HG03045 (cell line): ENCODE measurements around the gene LMOD3.

Experiments
- ATAC-seq: cut with Tn5 transposase; IDR thresholded peaks from one replicate; pipeline ENCODE4 v1.9.1; 2021; ENCODE audit warnings: mild to moderate bottlenecking, moderate library complexity; ENCODE audit not compliant: unreplicated experiment

LMOD3 gene

DNA sequence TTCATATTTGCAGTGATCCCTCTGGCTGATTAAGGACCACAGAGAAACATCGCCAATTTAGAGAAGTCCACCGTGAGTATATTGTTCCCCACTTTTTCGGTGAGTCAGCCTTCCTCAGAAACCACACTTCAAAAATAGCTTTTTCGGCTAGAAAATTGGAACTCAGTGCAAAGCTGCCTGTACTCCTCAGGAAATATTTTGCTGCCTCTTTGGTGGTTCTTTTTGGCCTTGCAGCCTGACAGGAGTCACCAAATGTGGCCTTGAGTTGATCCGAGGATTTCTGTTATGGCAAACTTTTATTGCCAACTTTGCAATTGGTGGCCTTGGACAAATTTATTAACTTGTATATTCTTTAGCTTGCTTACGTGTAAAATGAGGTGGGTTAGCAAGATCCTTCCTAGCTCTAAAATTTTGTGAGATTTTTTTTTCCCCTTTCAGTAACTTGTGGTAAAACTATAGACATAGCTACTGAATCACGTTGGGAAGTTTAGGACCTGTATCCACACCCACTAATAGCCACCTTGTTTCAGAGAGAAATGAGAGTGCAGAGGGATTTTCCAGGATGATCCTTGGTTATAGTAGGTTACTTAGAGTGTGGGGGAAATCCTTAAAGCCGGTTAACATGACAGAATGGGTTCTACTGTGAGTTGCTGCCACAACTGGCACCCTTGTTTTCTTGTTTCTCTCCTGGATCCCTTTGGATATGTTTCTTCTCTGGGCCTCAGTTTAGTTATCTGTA, 27.8 kb downstream of the LMOD3 start:
- peak; percentile 25 for ATAC-seq

DNA sequence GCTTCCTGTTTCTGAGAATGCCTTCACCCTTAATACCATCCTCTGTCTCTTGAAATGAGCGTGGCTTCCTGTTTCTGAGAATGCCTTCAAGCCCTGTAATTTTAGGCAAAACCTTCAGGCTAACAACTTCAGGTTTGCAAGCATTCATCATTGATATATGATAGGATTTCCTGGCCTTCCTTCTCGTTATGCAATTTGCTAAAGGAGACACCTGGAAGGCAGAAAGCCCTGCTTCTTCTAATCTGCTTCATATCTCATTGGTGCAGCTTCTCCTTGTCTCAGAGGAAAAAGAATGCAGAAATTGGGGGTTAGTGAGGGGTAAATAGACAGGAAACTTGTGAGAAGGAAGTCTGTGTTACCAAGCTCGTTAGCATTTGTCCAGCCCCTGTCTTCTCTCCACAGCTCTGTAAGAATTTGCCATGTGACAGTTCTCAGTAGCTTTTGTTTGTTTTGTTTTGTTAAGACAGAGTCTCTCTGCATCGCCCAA, 30.3 kb downstream of the LMOD3 start:
- ATAC-seq: peak; percentile 54

- ATAC-seq: no peak
These were observed 30.9 kb downstream of the LMOD3 start for GRCh38 chr3:69091389-69092029.

DNA sequence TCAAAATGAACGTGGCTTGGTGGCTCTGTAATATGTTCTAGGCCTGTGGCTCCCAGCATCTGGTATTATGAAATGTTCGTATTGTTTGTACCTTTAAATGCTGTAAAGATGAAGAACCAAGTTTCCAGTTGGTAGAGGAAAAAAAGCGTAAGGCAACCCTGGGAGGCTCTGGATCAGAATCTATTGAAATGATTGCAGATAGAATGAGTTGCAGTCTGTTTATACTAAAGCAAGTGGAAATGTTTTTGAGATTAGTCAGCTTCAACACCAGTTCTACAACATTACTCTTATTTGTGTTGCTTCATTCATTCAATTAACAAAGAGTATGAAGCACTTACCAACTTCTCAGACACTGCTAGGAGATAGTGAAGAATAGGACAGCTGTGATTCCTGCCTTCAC, 32.4 kb downstream of the LMOD3 start:
- ATAC-seq: no peak

DNA sequence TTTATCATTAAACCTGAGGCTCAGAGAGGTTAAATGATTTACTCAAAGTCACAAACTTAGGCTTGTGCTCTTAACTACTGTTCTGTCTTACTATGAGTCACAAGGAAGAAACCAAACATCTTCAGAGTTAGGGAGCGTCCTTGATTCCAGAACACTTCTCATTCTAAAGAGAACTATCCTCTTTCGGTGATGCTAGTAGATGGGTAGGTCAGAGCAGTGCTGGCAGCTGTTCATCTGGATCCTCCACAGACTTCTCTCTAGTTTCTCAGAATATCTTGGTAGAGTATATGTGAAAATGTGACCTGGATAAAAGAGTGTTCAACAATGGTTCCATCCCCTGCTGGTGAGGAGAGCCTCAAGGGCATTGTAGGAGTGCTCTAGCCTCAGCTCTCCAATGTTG, 34.3 kb downstream of the LMOD3 start:
- no peak for ATAC-seq

DNA sequence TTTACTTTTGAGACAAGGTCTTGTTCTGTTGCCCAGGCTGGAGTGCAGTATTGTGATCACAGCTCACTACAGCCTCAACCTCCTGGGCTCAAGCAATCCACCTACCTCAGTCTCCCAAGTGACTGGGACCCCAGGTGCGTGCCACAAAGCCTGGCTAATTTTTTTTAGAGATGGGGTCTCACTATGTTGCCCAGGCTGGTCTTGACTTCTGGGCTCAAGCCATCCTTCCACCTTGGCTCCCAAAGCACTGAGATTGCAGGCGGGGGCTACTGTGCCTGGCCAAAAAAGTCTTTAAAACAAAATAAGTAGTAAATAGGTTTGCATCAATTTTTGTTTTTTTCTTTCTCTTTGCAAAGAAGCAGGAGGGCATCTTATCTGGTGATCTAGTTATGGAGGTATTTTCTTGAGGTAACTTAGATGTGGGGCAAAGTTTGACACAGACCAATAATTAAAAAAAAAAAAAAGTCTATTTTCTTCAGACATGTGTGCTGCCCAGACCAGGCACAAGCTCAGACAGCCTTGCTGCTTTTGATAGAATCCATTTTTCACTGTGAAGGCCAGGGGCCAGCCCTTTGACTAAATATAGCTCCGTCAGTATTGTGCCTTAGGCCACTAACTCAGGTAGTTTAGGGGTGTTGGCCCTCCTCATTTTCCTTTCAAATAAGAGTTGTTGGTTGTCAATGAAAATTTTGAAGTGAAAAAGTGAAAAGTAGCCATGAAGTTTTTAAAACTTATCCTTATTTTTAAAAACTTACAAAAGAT, 35.2 kb downstream of the LMOD3 start:
- no peak for ATAC-seq

- no peak for ATAC-seq
These were observed 36.3 kb downstream of the LMOD3 start for GRCh38 chr3:69085833-69086722.

- peak; percentile 1 for ATAC-seq
These were observed 37.1 kb downstream of the LMOD3 start for GRCh38 chr3:69085168-69085832.

DNA sequence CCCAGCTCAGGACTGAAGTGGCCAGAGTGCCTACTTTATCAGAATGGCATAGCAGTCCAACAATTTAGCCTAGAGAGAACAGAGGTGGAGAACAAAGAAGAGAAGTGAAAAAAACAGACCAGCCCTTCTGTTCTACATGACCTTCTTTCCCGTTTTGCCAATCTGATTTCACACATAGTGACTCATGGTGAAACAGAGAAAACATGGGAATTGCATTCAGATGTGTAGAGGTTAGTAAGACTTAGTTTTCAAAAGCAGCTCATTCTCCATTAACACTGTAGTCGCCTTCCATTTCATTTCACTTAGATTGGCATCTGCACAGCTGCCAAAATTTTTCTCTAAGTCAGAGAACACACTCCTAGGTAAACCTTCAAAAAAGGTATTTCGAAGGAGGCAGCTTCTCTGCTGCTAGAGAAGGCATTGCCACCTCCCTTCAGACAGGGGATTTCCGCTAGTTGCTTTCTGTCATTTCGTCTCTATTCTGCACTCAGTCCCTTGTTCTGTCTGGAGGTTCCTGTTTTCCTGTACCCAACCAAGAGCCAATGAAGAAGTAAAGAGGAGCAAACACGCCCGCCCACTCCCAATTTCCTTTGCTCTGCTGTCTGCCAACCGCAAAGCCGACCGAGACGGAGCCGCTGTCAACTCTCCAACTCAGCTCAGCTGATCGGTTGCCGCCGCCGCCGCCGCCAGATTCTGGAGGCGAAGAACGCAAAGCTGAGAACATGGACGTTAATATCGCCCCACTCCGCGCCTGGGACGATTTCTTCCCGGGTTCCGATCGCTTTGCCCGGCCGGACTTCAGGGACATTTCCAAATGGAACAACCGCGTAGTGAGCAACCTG, 37.8 kb downstream of the LMOD3 start, which contains the start of gene ARL6IP5:
Gene ARL6IP5 (plus strand): TSS at position 612 of the 842 bp plus-strand sequence. CDS start 111 bp downstream, at position 723.
- ATAC-seq: peak; percentile 61

- peak; percentile 51 for ATAC-seq
These were observed 39.6 kb downstream of the LMOD3 start for GRCh38 chr3:69082805-69083204.

GRCh38 chr3:69082361-69082760, 40.0 kb downstream of the LMOD3 start:
- ATAC-seq: no peak

DNA sequence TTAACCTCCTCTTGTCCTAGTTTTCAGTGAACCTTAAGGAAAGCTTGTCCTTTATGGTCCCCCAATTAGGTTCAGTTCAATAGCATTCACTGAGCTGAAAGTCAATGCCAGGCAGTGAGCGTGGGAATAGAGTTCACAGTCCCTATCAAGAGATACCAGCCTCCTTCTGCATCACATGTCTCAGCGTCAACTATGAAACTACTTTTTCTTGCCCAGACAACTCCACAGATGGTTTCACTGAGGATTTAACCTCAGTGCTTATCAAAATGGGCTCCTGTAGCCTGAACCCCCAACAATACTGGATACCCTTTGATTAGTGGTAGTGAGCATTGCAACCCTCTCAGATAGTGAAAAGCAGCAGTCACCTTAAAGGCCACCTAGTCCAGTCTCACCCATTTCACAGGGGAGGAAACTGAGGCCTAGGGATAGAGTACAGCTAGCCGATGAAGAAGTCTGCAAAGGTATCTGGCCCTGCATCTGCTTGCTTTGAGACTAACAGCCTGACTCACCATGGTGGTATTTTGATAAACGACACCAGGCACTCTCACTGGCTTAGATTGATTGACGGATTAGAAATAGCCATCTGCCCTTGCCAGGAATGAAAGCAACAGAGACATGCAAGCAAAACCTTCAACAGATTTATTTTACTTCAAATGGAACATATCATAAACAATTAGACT, 40.7 kb downstream of the LMOD3 start:
- ATAC-seq: no peak

DNA sequence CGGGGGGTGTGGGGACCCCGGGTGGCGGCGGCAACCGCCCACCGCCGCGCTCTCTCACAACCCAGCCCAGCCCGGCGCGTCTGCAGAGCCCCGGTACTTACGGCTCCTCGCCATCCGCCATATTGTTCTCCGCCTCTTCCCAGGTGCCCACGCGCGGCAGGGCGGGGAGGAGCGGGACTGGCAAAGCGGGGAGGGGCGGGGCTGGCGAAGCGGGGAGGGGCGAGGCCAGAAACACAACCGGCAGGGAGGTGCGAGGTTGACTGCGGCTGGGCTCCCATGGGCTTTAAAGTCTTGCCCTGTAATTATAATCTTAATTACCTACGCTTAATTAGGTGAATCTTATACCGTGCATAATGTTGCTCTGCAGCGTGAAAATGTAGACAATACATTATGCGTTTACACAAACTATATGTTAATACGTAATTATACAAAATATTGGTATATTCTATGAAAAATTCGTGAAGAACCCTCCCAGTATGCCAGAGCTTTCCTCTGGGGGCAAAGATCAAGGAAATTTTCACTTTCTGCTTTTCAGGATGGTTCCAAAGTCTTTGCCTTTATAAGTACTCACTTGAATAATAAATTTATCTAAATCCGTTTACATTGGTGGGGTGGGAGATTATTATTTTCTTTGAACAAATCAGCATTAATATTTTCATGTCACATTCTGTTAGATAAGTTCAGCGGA, 42.0 kb downstream of the LMOD3 start, which contains the start of gene UBA3:
Gene UBA3 (minus strand): TSS at position 133 of the 688 bp plus-strand sequence. CDS start 12 bp downstream, at position 121.
- peak; percentile 55 for ATAC-seq

GRCh38 chr3:69079269-69080159, 42.9 kb downstream of the LMOD3 start:
- ATAC-seq: no peak

GRCh38 chr3:69072928-69073327, 49.5 kb downstream of the LMOD3 start:
- no peak for ATAC-seq

- no peak for ATAC-seq
These were observed 56.3 kb downstream of the LMOD3 start for GRCh38 chr3:69066121-69066520.
